Heart right ventricle (tissue), 16 donors: ENCODE measurements around the gene SULF2. TPM values are rescaled to one million over a fixed set of nuclear protein-coding genes. Genes with fewer than 3 reads are reported as not detected.

Experiments
- ATAC-seq, 8 donors: fragments of 200-7000 bp; cut with Tn5 transposase; one replicate each; pipeline ENCODE4 v1.9.1; 2020; ENCODE audit warnings: mild to moderate bottlenecking in 8 of 8, moderate library complexity in 8 of 8, moderate number of reproducible peaks in 1 of 8
- DNase-seq, 2 donors: peaks; one replicate each; pipeline ENCODE4 v3.0.0-alpha.2; 2020
- H3K27ac ChIP-seq, 10 donors: fragments of 200-600 bp; sonication (generic) in 2 of 10; one replicate each; pipeline versions ENCODE4 v1.5.0 to v1.8.0; 2020 to 2022; ENCODE audit warnings: mild to moderate bottlenecking in 3 of 10
- H3K27me3 ChIP-seq, 7 donors: fragments of 200-600 bp; one replicate each; pipeline ENCODE4 v1.8.0; 2021 to 2022; ENCODE audit warnings: mild to moderate bottlenecking in 2 of 7
- H3K36me3 ChIP-seq, 9 donors: fragments of 200-600 bp; sonication (generic) in 1 of 9; one replicate each; pipeline versions ENCODE4 v1.5.0 to v1.8.0; 2020 to 2022; ENCODE audit warnings: mild to moderate bottlenecking in 2 of 9
- H3K4me1 ChIP-seq, 9 donors: fragments of 200-600 bp; sonication (generic) in 1 of 9; one replicate each; pipeline versions ENCODE4 v1.5.0 to v1.8.0; 2020 to 2022; ENCODE audit warnings: mild to moderate bottlenecking in 4 of 9
- H3K4me3 ChIP-seq, 10 donors: fragments of 200-600 bp; sonication (generic) in 2 of 10; one replicate each; pipeline versions ENCODE4 v1.5.0 to v1.8.0; 2020 to 2022; ENCODE audit warnings: mild to moderate bottlenecking in 7 of 10, moderate library complexity in 2 of 10
- H3K9me3 ChIP-seq, 11 donors: fragments of 200-600 bp in 10 of 11; sonication (generic) in 2 of 11; one replicate each; pipeline versions ENCODE4 v1.5.0 to v1.8.0; 2013 to 2022; ENCODE audit warnings: mild to moderate bottlenecking in 2 of 11, control low read depth in 1 of 11, moderate library complexity in 1 of 11
- WGBS, 2 donors: extraction: QIAGEN DNeasy Blood & Tissue Kit; methylation state at CpG; one replicate each; pipeline ENCODE4 v1.1.7; 2013; ENCODE audit warnings: inconsistent platforms in 1 of 2; 5-methylcytosine and 5-hydroxymethylcytosine counted together
- intact Hi-C, 10 donors: fragments of 100-400 bp; cut with DNase I; formaldehyde crosslinking; loops; one replicate each; pipeline versions ENCODE4 v1.11.1 to v1.14.2; 2022
- polyA plus RNA-seq, 2 donors: library from polyadenylated mRNA; stranded (reverse); fragments of 200-250 nt; gene quantifications; one replicate each; pipeline ENCODE4 v1.2.3, GENCODE V29; 2013
- total RNA-seq, 10 donors: library from RNA; stranded (reverse); fragmentation: NEBNext Ultra II Directional in 3 of 10; extraction: Animal tissue kit (Norgen Biotek cat#: 25700) in 3 of 10; gene quantifications; one replicate each; pipeline versions ENCODE4 v1.2.1 to v1.2.4, GENCODE V29; 2021 to 2023
- TF ChIP-seq, protein P1 (sequence below), 9 donors: fragments of 200-600 bp; sonication (generic) in 2 of 9; IDR thresholded peaks; one replicate each; pipeline versions ENCODE4 v1.5.0 to v1.8.0; 2021 to 2022; ENCODE audit warnings: antibody characterized with exemption in 9 of 9, mild to moderate bottlenecking in 5 of 9, moderate library complexity in 1 of 9
- donor health status: Arrhythmogenic right ventricular cardiomyopathy.
- donor health status: ischemic (EF 13 %, LVEDD 7.1; RV severe dilation, severe dysfunction).
- donor health status: healthy with polysubstance abuse.
- donor health status: DM: no; HTN: yes; CAD: no.
- donor health status: DM: no; HTN: no; CAD: no.
- donor health status: ischemic (EF 25% LVEDD 6.9; RV normal size, moderate dysfunction).
- donor health status: ischemic (EF 25% LVEDD 5.7; RV mildly dilated, moderate dysfunction).
- donor health status: healthy.
- donor health status: DM: yes; HTN: yes; CAD: no.
- donor health status: Ischemic cardiomyopathy.
- donor health status: ischemic (EF 35%, LVEDD 5.7; RV mildly dilated, moderate dysfunction).
- donor health status: nonischemic (EF 11% LVEDD 7.7; RV severe dilation, severe dysfunction).
- donor health status: DM: yes; HTN: yes; CAD: no.
- donor health status: PGD.
- donor health status: ischemic (EF 29% LVEDD 5.4; RV normal size, mild dysfunction).
- donor health status: nonischemic (EF 23%, LVEDD 6.1; RV moderate dilation, normal function).

The SULF2 gene
- total and polyA plus RNA-seq, 12 donors: 16.7 to 40.6 (median 26.4) TPM

DNA sequence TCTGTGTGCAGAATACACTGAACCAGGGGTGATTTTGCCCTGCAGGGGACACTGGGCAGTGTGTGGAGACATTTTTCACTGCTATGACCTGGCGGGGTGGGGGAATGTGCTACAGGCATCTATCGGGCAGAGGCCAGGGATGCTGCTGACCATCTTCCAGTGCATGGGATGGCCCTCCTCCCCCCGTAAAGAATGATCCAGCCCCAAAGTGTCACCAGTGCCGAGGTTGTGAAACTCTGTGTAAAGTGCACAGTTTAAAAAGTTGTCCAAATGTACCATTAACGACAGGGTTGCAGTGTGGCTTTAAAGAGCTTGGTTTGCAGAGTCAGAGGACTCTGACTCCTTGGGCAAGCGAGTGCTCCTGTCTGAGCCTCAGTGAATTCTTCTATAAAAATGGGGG is 72.1 kb downstream of the SULF2 start:
- Histone ChIP-seq H3K27ac (no peak overlapping the region), H3K4me3 (no peak overlapping the region), H3K4me1 (peaks cover 0 to 30% (median under 1%) of the 10 kb centered on the region in 9 donors), H3K9me3 (no peaks in the 10 kb centered on the region), H3K36me3 (no peaks in the 10 kb centered on the region), H3K27me3 (peaks cover 0 to 6% (median 0%) of the 10 kb centered on the region in 7 donors)
- ATAC-seq (no peak), DNase-seq (no peak)
- TF ChIP-seq, protein P1, sequence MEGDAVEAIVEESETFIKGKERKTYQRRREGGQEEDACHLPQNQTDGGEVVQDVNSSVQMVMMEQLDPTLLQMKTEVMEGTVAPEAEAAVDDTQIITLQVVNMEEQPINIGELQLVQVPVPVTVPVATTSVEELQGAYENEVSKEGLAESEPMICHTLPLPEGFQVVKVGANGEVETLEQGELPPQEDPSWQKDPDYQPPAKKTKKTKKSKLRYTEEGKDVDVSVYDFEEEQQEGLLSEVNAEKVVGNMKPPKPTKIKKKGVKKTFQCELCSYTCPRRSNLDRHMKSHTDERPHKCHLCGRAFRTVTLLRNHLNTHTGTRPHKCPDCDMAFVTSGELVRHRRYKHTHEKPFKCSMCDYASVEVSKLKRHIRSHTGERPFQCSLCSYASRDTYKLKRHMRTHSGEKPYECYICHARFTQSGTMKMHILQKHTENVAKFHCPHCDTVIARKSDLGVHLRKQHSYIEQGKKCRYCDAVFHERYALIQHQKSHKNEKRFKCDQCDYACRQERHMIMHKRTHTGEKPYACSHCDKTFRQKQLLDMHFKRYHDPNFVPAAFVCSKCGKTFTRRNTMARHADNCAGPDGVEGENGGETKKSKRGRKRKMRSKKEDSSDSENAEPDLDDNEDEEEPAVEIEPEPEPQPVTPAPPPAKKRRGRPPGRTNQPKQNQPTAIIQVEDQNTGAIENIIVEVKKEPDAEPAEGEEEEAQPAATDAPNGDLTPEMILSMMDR (IDR thresholded peaks at IDR 0.05): no peak
- intact Hi-C loops: no loop called here
- 80 to 84% methylated on average over 6 of the region's 6 CpGs for WGBS, 2 donors

DNA sequence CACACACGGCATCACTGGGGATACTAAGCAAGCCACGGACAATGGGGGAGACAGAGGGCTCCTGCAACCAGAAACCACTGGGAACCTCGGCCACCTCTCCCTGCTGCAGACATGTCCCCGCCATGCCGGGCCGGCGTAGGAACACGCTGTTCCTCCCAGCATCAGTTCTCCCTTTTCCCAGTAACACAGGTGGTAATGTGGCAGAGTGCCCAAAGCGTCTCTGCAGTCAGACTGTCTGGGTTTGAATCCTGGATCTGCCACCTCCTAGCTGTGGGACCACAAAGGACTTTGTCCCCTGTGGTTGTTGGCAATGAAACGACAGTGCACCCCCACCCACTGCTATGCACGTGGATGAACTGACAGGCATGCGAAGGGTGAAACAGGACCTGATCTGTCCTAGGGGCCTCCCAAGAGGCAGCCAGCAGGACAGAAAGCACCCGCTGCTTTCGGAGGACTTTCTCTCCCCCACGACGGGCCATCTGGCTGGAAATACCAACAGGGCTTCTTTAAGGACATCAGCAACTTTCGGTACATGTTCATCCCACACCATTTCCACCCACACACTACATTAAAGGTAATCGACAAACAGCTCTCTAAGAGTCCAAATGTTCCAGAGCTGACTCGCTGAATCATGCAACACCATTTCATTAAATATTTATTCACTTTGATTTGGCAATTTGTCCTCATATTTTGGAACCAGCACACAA is 74.1 kb downstream of the SULF2 start:
- intact Hi-C loops: no loop called here
- Histone ChIP-seq H3K36me3 (no peaks in the 10 kb centered on the region), H3K4me3 (no peak overlapping the region), H3K27me3 (peaks cover 0 to 6% (median 0%) of the 10 kb centered on the region in 7 donors), H3K27ac (no peak overlapping the region), H3K9me3 (no peaks in the 10 kb centered on the region), H3K4me1 (peaks cover 0 to 46% (median 4%) of the 10 kb centered on the region in 9 donors)
- ATAC-seq (no peak), DNase-seq (no peak)
- WGBS, 2 donors: 80% methylated on average over 19 of the region's 19 CpGs
- TF ChIP-seq, protein P1 (IDR thresholded peaks at IDR 0.05): no peak

DNA sequence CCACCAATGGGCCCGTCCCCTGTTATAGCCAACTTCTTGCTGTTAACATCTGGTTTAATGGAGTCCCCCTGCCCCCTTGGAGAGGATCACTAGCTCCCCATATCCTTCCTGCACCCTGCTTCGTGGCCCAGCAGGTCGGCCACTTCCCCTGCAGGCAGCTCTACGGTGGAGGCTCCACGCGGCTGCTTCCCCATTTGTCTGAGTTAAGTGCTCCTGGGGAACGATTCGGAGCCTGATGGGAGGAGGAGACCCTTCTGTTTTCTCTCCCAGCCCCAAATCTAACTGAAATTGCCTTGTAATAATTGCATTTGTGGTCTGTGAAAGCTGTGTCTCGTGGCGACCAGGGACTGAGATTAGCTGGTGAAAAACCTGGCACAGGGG is 74.6 kb downstream of the SULF2 start:
- Histone ChIP-seq H3K27me3 (peaks cover 0 to 6% (median 0%) of the 10 kb centered on the region in 7 donors), H3K27ac (no peak overlapping the region), H3K4me1 (peaks cover 0 to 46% (median 4%) of the 10 kb centered on the region in 9 donors), H3K4me3 (no peak overlapping the region), H3K9me3 (no peaks in the 10 kb centered on the region), H3K36me3 (no peaks in the 10 kb centered on the region)
- intact Hi-C loops: no loop called here
- 78 to 82% methylated on average over 10 of the region's 10 CpGs for WGBS, 2 donors
- ATAC-seq: no peak
- TF ChIP-seq, protein P1 (IDR thresholded peaks at IDR 0.05): no peak
- DNase-seq: no peak

DNA sequence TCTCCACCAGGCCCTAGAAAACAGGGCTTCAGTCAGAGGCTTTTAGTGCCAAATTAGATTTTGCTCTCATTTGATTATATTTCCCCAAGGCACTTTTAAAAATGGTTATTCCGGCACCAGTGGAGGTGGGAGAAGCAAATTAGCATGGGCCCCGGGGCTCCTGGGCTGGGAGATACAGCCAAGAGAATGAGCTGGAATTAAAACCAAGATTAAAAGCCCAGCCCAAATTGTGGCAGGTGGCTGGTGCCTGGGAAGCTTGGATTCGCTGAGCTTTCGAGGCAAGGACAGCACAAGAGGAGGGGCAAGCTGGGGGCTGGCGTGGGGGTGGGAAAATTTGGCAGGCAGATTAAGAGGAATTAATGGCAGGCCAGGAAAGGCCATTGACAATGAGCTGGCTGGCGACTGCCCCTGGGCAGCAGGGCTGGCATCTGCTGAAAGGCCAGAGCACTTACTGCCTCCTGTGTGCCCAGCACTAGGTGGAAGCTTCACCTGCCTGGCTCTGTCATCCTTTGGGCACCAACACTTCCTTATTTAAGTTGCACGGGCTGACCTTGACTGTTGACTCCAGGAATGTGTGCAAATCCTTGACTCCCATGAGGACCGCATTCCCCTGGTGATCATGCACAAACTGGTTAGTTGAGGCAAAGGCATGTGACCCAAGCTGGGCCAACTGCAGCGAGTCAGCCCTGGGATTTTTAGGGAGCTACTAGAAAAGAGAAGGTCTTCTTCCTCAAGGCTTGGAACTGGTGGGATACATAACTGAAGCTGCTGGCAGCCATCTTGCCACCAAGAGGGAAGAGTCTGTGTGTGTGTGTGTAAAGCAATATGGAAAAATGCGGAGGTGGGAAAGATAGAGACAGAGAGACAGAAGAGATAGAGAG is 76.1 kb downstream of the SULF2 start:
- H3K4me1 ChIP-seq: peaks cover 2 to 59% (median 13%) of the 10 kb centered on the region in 9 donors
- WGBS, 2 donors: 73 to 80% methylated on average over 10 of the region's 10 CpGs
- no peak for DNase-seq

More for the DNA sequence above, 76.1 kb downstream of the SULF2 start:
- Histone ChIP-seq H3K27me3 (peaks cover 0 to 6% (median 0%) of the 10 kb centered on the region in 7 donors), H3K36me3 (no peaks in the 10 kb centered on the region), H3K27ac (peak overlapping the region in 2 of 10 donors; percentile 26 to 34), H3K9me3 (no peaks in the 10 kb centered on the region), H3K4me3 (no peak overlapping the region)
- TF ChIP-seq, protein P1 (IDR thresholded peaks at IDR 0.05): no peak
- no peak for ATAC-seq
- intact Hi-C loops: no loop called here
